ENCODE data around the gene TCEANC2. TPM values are rescaled to one million over a fixed set of nuclear protein-coding genes. Genes with fewer than 3 reads are reported as not detected.
"Not testable (repeated sequence)": the region's sequence is repeated elsewhere in the genome, so short reads cannot be mapped to it uniquely, and the experiment has no call there.

The TCEANC2 gene
- total RNA-seq, 1 experiment from 2014 or later, result 2.3 TPM

DNA sequence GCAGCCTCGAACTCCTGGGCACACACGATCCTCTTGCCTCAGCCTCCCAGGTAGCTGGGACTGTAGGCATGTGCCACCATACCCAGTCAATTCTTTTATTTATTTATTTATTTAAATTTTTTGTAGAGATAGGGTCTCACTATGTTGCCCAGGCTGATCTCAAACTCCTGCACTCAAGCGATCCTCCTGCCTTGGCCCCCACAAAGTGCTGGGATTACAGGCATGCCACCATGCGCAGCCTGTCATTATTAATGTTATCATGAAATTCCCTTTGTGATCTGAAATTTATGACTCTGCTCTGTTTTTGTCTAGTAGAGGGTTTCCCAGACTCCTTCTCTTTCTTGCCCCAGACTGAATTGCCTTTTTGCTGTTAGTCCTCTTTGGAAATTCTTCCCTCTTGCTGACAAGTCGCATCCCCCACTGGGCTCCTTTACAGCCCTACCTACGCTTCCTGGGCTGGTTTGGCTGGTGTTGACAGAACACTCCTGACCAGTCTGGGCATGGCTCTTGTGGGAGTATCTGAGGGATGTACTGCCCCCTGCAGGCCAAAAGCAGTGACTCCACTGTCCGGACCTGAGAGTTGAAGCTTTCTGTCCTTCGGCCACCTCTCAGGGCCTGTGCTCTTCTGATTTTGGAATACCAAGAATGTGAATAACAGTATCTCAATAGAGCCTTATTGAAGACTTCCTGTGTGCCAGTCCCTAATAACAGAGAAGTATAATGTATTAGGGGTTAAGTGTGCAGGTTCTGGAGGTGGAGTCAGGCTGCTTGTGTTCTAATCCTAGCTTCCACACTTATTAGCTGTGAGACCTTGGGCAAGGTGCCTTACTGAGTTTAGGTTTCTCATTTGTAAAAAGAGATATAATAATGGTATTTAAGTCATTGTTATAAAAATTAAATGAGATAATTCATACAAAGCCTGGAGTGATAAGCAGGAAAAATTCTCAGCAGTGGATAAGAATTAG, 28.2 kb downstream of the TCEANC2 start:
- DNase-seq (ENCODE audit: extremely low read depth, low read depth), result peak; percentile 53

GRCh38 chr1:54084794-54085193, 31.4 kb downstream of the TCEANC2 start:
- DNase-seq (ENCODE audit: extremely low read depth, low read depth), result no peak

DNA sequence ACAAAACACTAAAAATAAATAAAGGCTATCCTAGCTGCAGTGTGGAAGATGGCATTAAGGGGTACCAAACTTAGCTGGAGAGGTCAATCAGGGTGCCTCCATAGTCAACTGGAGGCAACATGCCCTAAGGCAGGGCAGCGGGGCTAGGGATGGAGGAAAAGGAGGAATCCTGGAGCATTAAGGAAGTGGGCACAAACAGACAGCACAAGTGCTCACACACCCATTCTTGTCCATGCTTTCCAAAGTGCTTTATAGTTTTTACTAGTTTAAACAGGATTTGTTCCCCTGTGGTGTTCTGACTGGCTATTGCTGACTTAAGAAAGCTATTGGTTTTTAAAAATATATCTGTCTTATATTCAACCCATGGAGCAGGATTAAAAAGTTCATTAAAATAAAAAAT, 33.3 kb downstream of the TCEANC2 start:
- no peak for DNase-seq (ENCODE audit: extremely low read depth, low read depth)

- DNase-seq (ENCODE audit: extremely low read depth, low read depth), result no peak
These were observed 35.0 kb downstream of the TCEANC2 start for GRCh38 chr1:54088385-54088784.

DNA sequence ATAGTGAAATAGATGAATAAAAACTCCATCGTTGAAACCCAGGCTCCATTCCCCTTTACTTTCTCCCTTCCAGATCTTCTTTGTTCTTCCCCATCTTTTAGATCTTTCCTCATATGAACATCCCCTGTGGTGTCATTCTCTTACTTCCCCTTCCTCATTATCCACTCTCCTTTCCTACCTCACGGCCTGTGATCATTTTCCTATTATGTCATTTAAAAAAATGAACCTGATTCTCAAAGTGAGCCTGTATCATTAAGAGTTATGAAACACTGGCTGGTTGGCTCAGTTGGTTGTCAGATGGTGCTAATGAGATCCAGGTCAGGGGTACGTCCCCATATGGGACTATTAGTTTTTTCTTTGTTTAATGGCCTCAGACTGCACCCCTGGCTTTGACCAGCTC, 38.3 kb downstream of the TCEANC2 start:
- DNase-seq (ENCODE audit: extremely low read depth, low read depth), result no peak

DNA sequence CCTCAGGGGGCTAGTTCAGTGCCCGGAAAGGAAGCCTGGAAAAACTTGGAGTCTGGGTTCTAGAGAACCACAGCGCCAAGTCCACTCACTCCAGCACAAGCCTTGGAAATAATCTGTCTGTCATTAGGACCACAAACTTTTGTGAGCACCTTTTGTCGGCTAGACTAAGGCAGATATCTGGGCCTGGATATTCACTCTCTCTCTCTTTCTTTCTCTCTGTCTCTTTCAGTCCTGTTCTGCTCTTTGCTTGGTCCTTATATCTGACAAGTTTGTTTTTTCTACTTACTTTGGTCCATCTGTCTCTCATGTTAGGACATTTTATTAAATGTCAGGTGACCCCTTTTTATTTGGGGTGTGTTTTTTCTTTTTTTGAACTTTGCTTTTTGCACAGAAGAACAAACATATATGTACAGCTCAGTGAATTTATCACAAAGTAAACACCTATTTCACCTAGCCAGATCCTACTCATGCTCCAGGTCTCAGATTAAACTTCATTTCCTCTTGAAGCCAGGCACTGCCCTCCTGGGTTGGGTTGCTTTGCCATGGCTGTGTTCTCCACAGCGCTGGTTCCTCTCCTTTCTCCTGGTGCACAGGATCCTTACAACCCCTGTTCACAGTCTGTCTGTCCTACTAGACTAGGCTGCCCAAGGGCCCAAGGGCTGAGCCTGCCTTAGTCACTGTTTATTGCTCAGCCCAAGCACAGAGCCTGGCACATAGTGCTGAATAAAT, 40.8 kb downstream of the TCEANC2 start:
- DNase-seq (ENCODE audit: extremely low read depth, low read depth), result no peak

DNA sequence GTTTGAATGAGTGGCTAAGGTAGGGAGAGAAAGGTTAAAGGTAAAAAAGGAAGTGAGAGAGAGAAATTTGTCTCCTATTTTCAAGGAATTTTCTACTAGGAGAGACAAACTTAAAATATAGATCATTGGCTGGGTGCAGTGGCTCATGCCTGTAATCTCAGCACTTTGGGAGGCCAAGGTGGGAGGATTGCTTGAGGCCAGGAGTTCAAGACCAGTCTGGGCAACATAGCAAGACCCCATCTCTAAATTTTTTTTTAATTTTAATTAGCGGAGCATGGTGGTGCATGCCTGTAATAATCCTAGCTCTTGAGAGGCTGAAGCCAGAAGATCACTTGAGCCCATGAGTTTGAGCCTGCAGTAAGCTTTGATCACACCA, 41.3 kb downstream of the TCEANC2 start:
- not testable (repeated sequence) for DNase-seq (ENCODE audit: extremely low read depth, low read depth)

DNA sequence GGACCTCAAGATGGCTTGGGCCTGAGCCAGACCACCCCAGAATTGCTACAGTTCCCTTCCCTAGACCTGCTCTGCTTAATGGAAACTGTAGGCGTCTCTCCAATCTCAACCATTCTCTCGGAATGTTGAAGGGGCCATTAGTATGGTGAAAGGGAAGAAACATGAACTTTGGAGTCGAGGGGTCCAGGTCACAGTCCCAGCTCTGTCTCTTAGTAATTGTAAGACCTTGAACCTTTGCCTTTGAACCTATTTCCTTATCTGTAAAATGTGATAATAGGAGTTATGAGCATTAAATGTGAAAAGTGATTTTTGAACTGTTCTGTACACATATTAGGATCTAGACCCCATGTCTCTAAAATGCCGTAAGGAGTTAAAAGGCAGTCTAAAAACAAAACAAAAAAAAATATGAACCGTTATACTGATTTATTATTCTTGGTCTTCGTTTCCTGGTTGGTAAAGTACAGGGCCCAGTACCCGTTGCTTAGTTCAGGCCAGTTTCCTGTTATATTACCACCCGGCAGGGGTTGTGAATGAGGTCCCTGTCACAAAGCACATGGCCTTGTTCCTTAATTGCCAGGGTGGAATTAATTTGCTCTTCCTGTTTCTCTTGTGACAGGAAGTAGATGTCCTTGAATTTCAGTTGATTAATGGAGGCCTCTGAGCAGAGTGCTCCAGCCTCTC, 42.3 kb downstream of the TCEANC2 start:
- no peak for DNase-seq (ENCODE audit: extremely low read depth, low read depth)

- no peak for DNase-seq (ENCODE audit: extremely low read depth, low read depth)
These were observed 42.9 kb downstream of the TCEANC2 start for GRCh38 chr1:54096227-54096876.

DNA sequence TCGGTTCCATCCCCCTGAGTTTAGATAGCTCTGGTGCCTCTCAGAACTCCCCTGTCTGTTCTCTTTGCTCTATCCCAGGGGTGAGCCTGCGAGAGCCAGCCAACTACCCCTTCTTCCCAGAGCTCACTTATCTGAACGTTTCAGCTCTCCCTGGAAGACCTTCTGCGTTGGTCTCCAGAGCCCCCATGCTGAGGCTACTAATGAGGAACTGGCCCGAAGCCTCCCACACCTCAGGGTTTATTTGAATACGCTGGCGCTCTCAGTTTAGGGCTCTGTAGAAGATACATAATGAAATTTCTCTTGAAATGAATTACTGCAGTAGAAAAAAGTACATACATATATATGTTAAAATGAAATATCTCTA, 43.5 kb downstream of the TCEANC2 start:
- no peak for DNase-seq (ENCODE audit: extremely low read depth, low read depth)

DNA sequence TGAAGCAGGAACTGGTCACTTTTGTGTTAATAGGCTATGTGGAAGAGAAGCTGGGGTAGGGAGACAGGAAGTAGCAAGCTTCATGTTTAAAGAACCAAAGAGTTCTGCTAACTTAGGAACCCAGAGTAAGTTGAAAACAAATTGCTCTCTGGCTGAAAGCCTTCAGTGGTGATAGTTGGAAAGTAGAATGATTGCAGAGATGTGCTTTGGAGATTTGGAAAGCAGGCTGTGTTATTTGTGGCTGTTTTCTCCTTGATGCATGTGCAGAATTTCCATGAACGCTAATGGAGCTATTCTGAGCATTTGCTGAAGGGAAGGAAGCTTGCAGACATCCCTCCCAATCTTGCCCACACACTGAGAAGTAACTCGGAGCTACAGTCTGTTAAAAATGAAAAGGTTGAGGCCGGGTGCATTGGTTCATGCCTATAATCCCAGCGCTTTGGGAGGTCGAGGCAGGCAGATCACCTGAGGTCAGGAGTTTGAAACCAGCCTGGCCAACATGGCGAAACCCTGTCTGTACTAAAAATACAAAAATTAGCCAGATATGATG, 45.7 kb downstream of the TCEANC2 start:
- DNase-seq (ENCODE audit: extremely low read depth, low read depth), result no peak

DNA sequence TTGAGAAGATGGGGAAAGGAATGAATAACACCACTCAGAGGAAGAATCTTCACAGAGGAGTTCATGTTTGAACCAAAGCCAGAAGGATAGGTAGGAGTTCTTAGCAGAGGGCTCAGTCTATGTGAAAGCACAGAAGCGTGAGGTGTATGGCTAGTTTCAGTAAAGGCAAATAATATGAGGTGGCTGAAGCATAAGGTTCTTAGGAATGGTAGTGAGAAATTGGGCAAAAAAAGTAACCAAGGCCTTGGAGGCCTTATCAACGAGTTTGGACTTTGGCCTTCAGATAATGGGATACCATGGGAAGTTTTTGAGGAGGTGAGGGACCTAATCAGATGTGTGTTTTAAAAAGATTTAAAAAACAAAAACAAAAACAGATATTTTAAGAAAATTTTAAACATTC, 47.1 kb downstream of the TCEANC2 start:
- DNase-seq (ENCODE audit: extremely low read depth, low read depth), result no peak

- DNase-seq (ENCODE audit: extremely low read depth, low read depth), result no peak
These were observed 50.0 kb downstream of the TCEANC2 start for GRCh38 chr1:54103414-54103813.

- DNase-seq (ENCODE audit: extremely low read depth, low read depth), result not testable (repeated sequence)
These were observed 51.2 kb downstream of the TCEANC2 start for GRCh38 chr1:54104613-54105012.

GRCh38 chr1:54105080-54105479, 51.7 kb downstream of the TCEANC2 start:
- no peak for DNase-seq (ENCODE audit: extremely low read depth, low read depth)

GRCh38 chr1:54105736-54106269, 52.4 kb downstream of the TCEANC2 start:
- no peak for DNase-seq (ENCODE audit: extremely low read depth, low read depth)

DNA sequence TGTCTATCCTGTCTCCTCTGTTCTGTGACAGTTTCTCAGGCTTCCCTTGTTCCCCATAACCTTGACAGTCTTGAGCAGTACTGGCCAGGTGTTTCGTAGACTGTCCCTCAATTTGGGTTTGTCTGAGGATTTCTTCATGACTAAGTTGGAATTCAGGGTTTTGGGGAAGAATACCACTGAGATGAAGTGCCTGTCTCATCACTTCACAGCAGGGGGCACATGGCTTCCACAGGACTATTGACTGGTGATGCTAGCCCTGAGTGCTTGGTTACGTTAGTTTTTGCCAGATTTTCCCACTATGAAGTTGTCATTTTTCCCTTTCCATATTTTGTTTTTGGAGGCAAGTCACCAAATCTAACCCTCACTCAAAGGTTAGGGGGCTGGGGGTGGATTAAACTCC, 53.7 kb downstream of the TCEANC2 start:
- no peak for DNase-seq (ENCODE audit: extremely low read depth, low read depth)

DNA sequence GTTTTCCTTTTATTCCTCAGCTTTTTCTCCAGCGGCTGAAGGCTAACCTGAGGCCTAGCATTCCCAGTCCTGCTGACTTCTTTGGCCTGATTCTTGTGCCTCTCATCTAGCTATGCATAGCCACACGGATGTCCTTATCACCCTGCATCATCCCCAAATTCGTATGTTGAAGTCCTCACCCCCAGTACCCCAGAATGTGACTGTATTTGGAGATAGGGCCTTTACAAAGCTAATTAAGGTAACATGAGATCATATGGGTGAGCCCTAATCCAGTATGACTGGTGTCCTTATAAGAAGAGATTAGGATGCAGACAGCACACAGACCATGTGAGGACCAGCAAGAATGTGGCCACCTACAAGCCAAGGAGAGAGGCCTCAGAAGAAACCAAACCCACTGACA, 54.7 kb downstream of the TCEANC2 start:
- no peak for DNase-seq (ENCODE audit: extremely low read depth, low read depth)

DNA sequence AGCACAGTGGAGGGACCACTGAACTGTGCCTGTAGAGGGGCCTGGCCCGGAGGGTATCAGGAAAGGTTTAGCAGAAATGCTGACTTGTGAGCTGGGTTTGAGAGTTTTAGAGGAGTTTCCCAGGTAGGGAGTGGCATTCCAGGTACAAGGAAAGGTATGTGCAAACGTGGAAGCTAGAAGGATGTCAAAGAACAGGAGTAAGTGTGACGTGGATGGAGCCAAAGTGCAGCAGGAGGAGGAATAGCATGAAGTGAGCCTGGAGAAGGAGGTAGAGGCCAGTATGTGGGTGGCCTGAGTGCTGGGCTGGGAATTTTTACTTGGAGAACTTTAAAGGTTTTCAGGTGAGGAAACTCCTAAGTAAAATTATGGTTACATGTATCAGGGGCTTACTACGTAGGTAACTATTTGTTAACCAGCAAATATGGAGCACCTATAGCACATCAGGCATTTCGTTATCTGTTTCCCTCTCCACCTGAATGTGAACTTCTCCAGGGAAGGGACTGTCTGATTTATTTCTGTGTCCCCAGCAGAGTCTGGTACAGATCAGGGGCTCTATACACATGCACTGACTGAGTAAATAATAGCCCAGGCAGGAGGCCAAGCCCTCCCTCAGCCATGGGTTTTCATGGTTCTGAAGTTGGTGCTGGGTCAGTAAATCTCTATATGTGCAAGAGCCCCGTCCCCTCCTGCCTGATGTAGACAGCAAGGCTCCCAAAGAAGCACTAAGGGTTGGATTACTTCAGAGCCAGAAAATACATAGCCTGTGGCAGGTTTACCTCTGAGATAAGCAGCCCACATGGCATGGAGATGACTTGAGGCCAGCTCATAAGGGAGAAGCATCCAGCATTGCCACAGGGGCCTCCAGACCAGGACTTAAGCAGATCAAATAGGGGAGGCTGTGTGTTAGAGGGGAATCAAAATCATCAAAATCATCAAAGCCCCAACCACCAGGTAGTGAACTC, 56.0 kb downstream of the TCEANC2 start:
- no peak for DNase-seq (ENCODE audit: extremely low read depth, low read depth)
